GM23338 (cell line): ENCODE measurements around the gene GNB5. TPM values are rescaled to one million over a fixed set of nuclear protein-coding genes. Genes with fewer than 3 reads are reported as not detected.

Source experiments
- ATAC-seq: fragments of 200-7000 bp; cut with Tn5 transposase; 3 replicates; pipeline ENCODE4 v1.9.1; 2020
- DNase-seq: peaks from one replicate; pipeline ENCODE4 v3.0.0-alpha.2; 2015; ENCODE audit warnings: low spot score
- H2AFZ ChIP-seq: fragments of 200-600 bp; sonication (generic); 2 replicates; pipeline ENCODE4 v1.8.0; 2016; ENCODE audit warnings: antibody characterized with exemption, mild to moderate bottlenecking, moderate library complexity
- H3F3A ChIP-seq: fragments of 200-600 bp; sonication (generic); replicated peaks from 2 replicates; pipeline ENCODE4 v1.8.0; 2017; ENCODE audit warnings: antibody characterized with exemption, mixed run types, low read depth
- H3K27ac ChIP-seq: fragments of 200-600 bp; sonication (generic); 2 replicates; pipeline ENCODE4 v1.6.1; 2016; ENCODE audit warnings: low read depth
- H3K27me3 ChIP-seq: fragments of 200-600 bp; sonication (generic); 2 replicates; pipeline ENCODE4 v1.8.0; 2016; ENCODE audit warnings: mild to moderate bottlenecking, mixed run types, moderate library complexity; ENCODE audit not compliant: insufficient read depth
- H3K36me3 ChIP-seq: fragments of 200-600 bp; sonication (generic); 2 replicates; pipeline ENCODE4 v1.8.0; 2016; ENCODE audit warnings: mild to moderate bottlenecking; ENCODE audit not compliant: insufficient read depth
- H3K4me1 ChIP-seq: fragments of 200-600 bp; sonication (generic); 2 replicates; pipeline ENCODE4 v1.8.0; 2016; ENCODE audit warnings: mild to moderate bottlenecking, moderate library complexity; ENCODE audit not compliant: insufficient read depth
- H3K4me2 ChIP-seq: fragments of 200-600 bp; sonication (generic); 2 replicates; pipeline ENCODE4 v1.7.1; 2017; ENCODE audit warnings: mixed run types
- H3K4me3 ChIP-seq: fragments of 200-600 bp; sonication (generic); 2 replicates; pipeline ENCODE4 v1.6.1; 2016; ENCODE audit warnings: mixed run types
- H3K79me2 ChIP-seq: fragments of 200-600 bp; sonication (generic); replicated peaks from 2 replicates; pipeline ENCODE4 v1.8.0; 2017; ENCODE audit warnings: mild to moderate bottlenecking; ENCODE audit not compliant: insufficient read depth
- H3K9me2 ChIP-seq: fragments of 200-600 bp; sonication (generic); 2 replicates; pipeline ENCODE4 v1.8.0; 2017; ENCODE audit not compliant: insufficient read depth
- H4K20me1 ChIP-seq: fragments of 200-600 bp; sonication (generic); replicated peaks from 2 replicates; pipeline ENCODE4 v1.8.0; 2017; ENCODE audit warnings: mild to moderate bottlenecking; ENCODE audit not compliant: insufficient read depth
- H3K27ac Mint-ChIP-seq: 2 replicates; pipeline ENCODE4 v1.8.0; 2020; ENCODE audit warnings: inconsistent platforms, mild to moderate bottlenecking, moderate library complexity, mixed read lengths
- H3K27me3 Mint-ChIP-seq: 3 replicates; pipeline ENCODE4 v1.8.0; 2022; ENCODE audit warnings: low read depth, mild to moderate bottlenecking, moderate library complexity, mixed read lengths, inconsistent platforms; ENCODE audit not compliant: insufficient read depth, poor library complexity
- H3K36me3 Mint-ChIP-seq: 3 replicates; pipeline ENCODE4 v1.8.0; 2021; ENCODE audit warnings: low read depth, mild to moderate bottlenecking, inconsistent platforms, moderate library complexity, mixed read lengths
- H3K4me1 Mint-ChIP-seq: 3 replicates; pipeline ENCODE4 v1.8.0; 2020; ENCODE audit warnings: mild to moderate bottlenecking, inconsistent platforms, mixed read lengths
- H3K4me3 Mint-ChIP-seq: 3 replicates; pipeline ENCODE4 v1.8.0; 2021; ENCODE audit warnings: moderate library complexity, mild to moderate bottlenecking, inconsistent platforms, mixed read lengths
- H3K9me3 Mint-ChIP-seq: 3 replicates; pipeline ENCODE4 v1.8.0; 2020; ENCODE audit warnings: moderate library complexity, mild to moderate bottlenecking, inconsistent platforms, mixed read lengths
- CREB1 ChIP-seq: fragments of 250-450 bp; sonication (Bioruptor Pico); IDR thresholded peaks from 2 replicates; pipeline ENCODE4 v1.5.0; 2020; ENCODE audit warnings: low read depth, mild to moderate bottlenecking, moderate library complexity
- CTCF ChIP-seq, 2 experiments: fragments of 200-600 bp in 1 of 2; sonication (generic) in 1 of 2; conservative IDR thresholded peaks; 2 replicates each; pipeline versions ENCODE4 v1.5.1 to v1.6.1; 2016 to 2017; ENCODE audit warnings: antibody characterized with exemption in 2 of 2, low read depth in 2 of 2, mild to moderate bottlenecking in 2 of 2, moderate library complexity in 1 of 2
- ETS1 ChIP-seq: IDR thresholded peaks from 2 replicates; pipeline ENCODE4 v1.6.1; 2016; ENCODE audit warnings: antibody characterized with exemption
- EZH2 ChIP-seq: fragments of 200-600 bp; sonication (generic); IDR thresholded peaks from one replicate; pipeline ENCODE4 v1.8.0; 2017; ENCODE audit warnings: antibody characterized with exemption, mild to moderate bottlenecking, low read depth; ENCODE audit not compliant: unreplicated experiment
- EZH2phosphoT487 ChIP-seq: fragments of 200-600 bp; sonication (generic); IDR thresholded peaks from one replicate; pipeline ENCODE4 v1.8.1; 2018; ENCODE audit warnings: antibody characterized with exemption; ENCODE audit not compliant: unreplicated experiment
- JUNB ChIP-seq: IDR thresholded peaks from one replicate; pipeline ENCODE4 v1.6.1; 2016; ENCODE audit warnings: antibody characterized with exemption; ENCODE audit not compliant: unreplicated experiment
- NANOG ChIP-seq: IDR thresholded peaks from 2 replicates; pipeline ENCODE4 v1.6.1; 2016; ENCODE audit warnings: antibody characterized with exemption, borderline replicate concordance
- POLR2AphosphoS5 ChIP-seq: IDR thresholded peaks from 2 replicates; pipeline ENCODE4 v1.6.1; 2016; ENCODE audit warnings: antibody characterized with exemption, low read depth
- STAT1 ChIP-seq: IDR thresholded peaks from one replicate; pipeline ENCODE4 v1.6.1; 2016; ENCODE audit warnings: antibody characterized with exemption; ENCODE audit not compliant: unreplicated experiment
- ZNF114 ChIP-seq: fragments of 250-450 bp; sonication (Bioruptor Pico); IDR thresholded peaks from 2 replicates; pipeline ENCODE4 v1.5.0; 2020; ENCODE audit warnings: mild to moderate bottlenecking, moderate library complexity
- ZNF331 ChIP-seq: fragments of 250-450 bp; sonication (Bioruptor Pico); IDR thresholded peaks from 2 replicates; pipeline ENCODE4 v1.5.0; 2020; ENCODE audit warnings: low read depth, mild to moderate bottlenecking, moderate library complexity
- ZNF462 ChIP-seq: fragments of 250-450 bp; sonication (Bioruptor Pico); IDR thresholded peaks from 2 replicates; pipeline ENCODE4 v1.5.0; 2020; ENCODE audit warnings: mild to moderate bottlenecking, moderate library complexity
- polyA plus RNA-seq: library from polyadenylated mRNA; unstranded; fragments of >200 nt; fragmentation: Nextera tagmentation; extraction: Ambion mirVana; gene quantifications from 2 replicates; pipeline ENCODE4 v1.2.1, GENCODE V29; 2016
- total RNA-seq: library from RNA; depleted of rRNA; stranded (reverse); fragments of >200 nt; shearing (Covaris generic); gene quantifications from 2 replicates; pipeline ENCODE4 v1.2.3, GENCODE V29; 2014
- TF ChIP-seq, protein P1 (sequence below): IDR thresholded peaks from one replicate; pipeline ENCODE4 v1.6.1; 2018; ENCODE audit warnings: antibody characterized with exemption; ENCODE audit not compliant: unreplicated experiment

The GNB5 gene
- total and polyA plus RNA-seq, 2 experiments from 2014 or later, result 23.0 to 40.8 TPM

DNA sequence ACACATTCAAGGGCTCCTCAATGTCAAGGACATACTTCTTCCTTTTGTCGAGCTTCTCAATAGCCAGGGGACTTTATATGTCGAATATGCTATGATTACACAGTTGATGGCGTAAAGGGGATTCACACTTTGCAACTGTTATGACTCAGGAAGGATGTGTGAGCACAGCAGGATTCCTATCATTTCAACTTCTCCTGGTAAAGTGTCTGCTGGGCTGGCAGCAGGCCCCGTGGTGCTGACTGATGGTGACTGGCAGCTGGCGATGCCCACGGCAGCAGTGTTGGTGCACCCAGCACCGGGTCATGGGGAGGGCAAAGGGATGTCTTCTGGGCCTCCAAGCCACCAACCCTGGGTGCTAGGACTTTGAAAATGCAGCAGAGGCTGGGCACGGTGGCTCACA, 44.8 kb upstream of the GNB5 start:
- Mint-ChIP-seq H3K4me1 (no peaks in the 10 kb centered on the region), H3K36me3 (peaks cover 45% of the 10 kb centered on the region), H3K27me3 (no peaks in the 10 kb centered on the region), H3K9me3 (no peaks in the 10 kb centered on the region), H3K27ac (no peak overlapping the region), H3K4me3 (no peak overlapping the region)
- Histone ChIP-seq H3F3A (no peaks in the 10 kb centered on the region), H3K27me3 (no peaks in the 10 kb centered on the region), H3K36me3 (peaks cover 24% of the 10 kb centered on the region), H3K79me2 (no peaks in the 10 kb centered on the region), H3K4me3 (no peak overlapping the region), H2AFZ (no peak overlapping the region), H3K4me1 (no peaks in the 10 kb centered on the region), H3K9me2 (no peaks in the 10 kb centered on the region), H4K20me1 (no peaks in the 10 kb centered on the region; the same call in 1 of the 2 replicates), H3K4me2 (no peak overlapping the region), H3K27ac (no peak overlapping the region)
- no peak for ATAC-seq
- TF ChIP-seq, protein P1, sequence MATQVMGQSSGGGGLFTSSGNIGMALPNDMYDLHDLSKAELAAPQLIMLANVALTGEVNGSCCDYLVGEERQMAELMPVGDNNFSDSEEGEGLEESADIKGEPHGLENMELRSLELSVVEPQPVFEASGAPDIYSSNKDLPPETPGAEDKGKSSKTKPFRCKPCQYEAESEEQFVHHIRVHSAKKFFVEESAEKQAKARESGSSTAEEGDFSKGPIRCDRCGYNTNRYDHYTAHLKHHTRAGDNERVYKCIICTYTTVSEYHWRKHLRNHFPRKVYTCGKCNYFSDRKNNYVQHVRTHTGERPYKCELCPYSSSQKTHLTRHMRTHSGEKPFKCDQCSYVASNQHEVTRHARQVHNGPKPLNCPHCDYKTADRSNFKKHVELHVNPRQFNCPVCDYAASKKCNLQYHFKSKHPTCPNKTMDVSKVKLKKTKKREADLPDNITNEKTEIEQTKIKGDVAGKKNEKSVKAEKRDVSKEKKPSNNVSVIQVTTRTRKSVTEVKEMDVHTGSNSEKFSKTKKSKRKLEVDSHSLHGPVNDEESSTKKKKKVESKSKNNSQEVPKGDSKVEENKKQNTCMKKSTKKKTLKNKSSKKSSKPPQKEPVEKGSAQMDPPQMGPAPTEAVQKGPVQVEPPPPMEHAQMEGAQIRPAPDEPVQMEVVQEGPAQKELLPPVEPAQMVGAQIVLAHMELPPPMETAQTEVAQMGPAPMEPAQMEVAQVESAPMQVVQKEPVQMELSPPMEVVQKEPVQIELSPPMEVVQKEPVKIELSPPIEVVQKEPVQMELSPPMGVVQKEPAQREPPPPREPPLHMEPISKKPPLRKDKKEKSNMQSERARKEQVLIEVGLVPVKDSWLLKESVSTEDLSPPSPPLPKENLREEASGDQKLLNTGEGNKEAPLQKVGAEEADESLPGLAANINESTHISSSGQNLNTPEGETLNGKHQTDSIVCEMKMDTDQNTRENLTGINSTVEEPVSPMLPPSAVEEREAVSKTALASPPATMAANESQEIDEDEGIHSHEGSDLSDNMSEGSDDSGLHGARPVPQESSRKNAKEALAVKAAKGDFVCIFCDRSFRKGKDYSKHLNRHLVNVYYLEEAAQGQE, result no peak
- TF ChIP-seq EZH2 (no peak), JUNB (no peak), ZNF114 (CRISPR knock-in tag) (no peak), CREB1 (CRISPR knock-in tag) (no peak), ETS1 (no peak), STAT1 (no peak), POLR2AphosphoS5 (no peak), NANOG (no peak), EZH2phosphoT487 (no peak), ZNF331 (CRISPR knock-in tag) (no peak), CTCF (conservative IDR thresholded peaks at IDR 0.05; ENCODE audit: low read depth in 2 of 2) (no peak), ZNF462 (CRISPR knock-in tag) (no peak)
- DNase-seq, result no peak
